ENCODE data around the gene ZDHHC8.

Gene ZDHHC8

GRCh38 chr22:20167643-20168322 is 36.2 kb downstream of the ZDHHC8 start:
- no peak for DNase-seq

GRCh38 chr22:20169253-20169822 is 37.7 kb downstream of the ZDHHC8 start:
- DNase-seq, result no peak

GRCh38 chr22:20170170-20170569 is 38.6 kb downstream of the ZDHHC8 start:
- no peak for DNase-seq

GRCh38 chr22:20171288-20172140 is 39.9 kb downstream of the ZDHHC8 start:
- DNase-seq, result no peak

GRCh38 chr22:20172141-20172613 is 40.6 kb downstream of the ZDHHC8 start:
- no peak for DNase-seq

- DNase-seq, result no peak
Observed at GRCh38 chr22:20173246-20173645, 41.6 kb downstream of the ZDHHC8 start.

- no peak for DNase-seq
Observed at GRCh38 chr22:20173772-20174171, 42.2 kb downstream of the ZDHHC8 start.

- no peak for DNase-seq
Observed at GRCh38 chr22:20174785-20175596, 43.4 kb downstream of the ZDHHC8 start.

GRCh38 chr22:20175597-20175900 is 43.9 kb downstream of the ZDHHC8 start:
- no peak for DNase-seq

- DNase-seq, result no peak
Observed at GRCh38 chr22:20176421-20177085, 44.9 kb downstream of the ZDHHC8 start.

- no peak for DNase-seq
Observed at GRCh38 chr22:20177217-20177911, 45.8 kb downstream of the ZDHHC8 start.

- DNase-seq, result no peak
Observed at GRCh38 chr22:20178075-20178914, 46.7 kb downstream of the ZDHHC8 start.

- DNase-seq, result no peak
Observed at GRCh38 chr22:20178915-20179227, 47.3 kb downstream of the ZDHHC8 start.

- no peak for DNase-seq
Observed at GRCh38 chr22:20179455-20180244, 48.0 kb downstream of the ZDHHC8 start.

- DNase-seq, result no peak
Observed at GRCh38 chr22:20180245-20180630, 48.6 kb downstream of the ZDHHC8 start.

- DNase-seq, result no peak
Observed at GRCh38 chr22:20180640-20181039, 49.0 kb downstream of the ZDHHC8 start.

- no peak for DNase-seq
Observed at GRCh38 chr22:20181194-20181883, 49.7 kb downstream of the ZDHHC8 start.

GRCh38 chr22:20181884-20182236 is 50.3 kb downstream of the ZDHHC8 start:
- DNase-seq, result no peak

GRCh38 chr22:20182365-20182764 is 50.8 kb downstream of the ZDHHC8 start:
- no peak for DNase-seq

- DNase-seq, result no peak
Observed at GRCh38 chr22:20183101-20183500, 51.5 kb downstream of the ZDHHC8 start.

Data from right forelimb (tissue), 1 donor.